Osteocyte (in vitro differentiated cells): ENCODE measurements around the gene NCOA7. TPM values are rescaled to one million over a fixed set of nuclear protein-coding genes. Genes with fewer than 3 reads are reported as not detected.
A peak's percentile ranks its signal among the peaks of the same experiment; 100 is the strongest.

ENCODE experiments used
- DNase-seq: peaks from one replicate; pipeline ENCODE4 v3.0.0; 2021; ENCODE audit warnings: mixed read lengths; ENCODE audit not compliant: unreplicated experiment; ENCODE audit errors: extremely low spot score
- H3K27ac Mint-ChIP-seq: one replicate; pipeline ENCODE4 v1.8.0; 2021; ENCODE audit warnings: mild to moderate bottlenecking, mixed read lengths; ENCODE audit not compliant: unreplicated experiment
- H3K27me3 Mint-ChIP-seq: one replicate; pipeline ENCODE4 v1.8.0; 2021; ENCODE audit warnings: mixed read lengths; ENCODE audit not compliant: unreplicated experiment
- H3K36me3 Mint-ChIP-seq: one replicate; pipeline ENCODE4 v1.8.0; 2021; ENCODE audit warnings: mixed read lengths; ENCODE audit not compliant: unreplicated experiment
- H3K4me1 Mint-ChIP-seq: one replicate; pipeline ENCODE4 v1.8.0; 2021; ENCODE audit warnings: mixed read lengths; ENCODE audit not compliant: unreplicated experiment
- H3K4me3 Mint-ChIP-seq: one replicate; pipeline ENCODE4 v1.8.0; 2021; ENCODE audit warnings: mild to moderate bottlenecking, moderate library complexity, mixed read lengths; ENCODE audit not compliant: unreplicated experiment
- H3K9me3 Mint-ChIP-seq: one replicate; pipeline ENCODE4 v1.8.0; 2021; ENCODE audit warnings: mixed read lengths; ENCODE audit not compliant: unreplicated experiment
- total RNA-seq: library from RNA; stranded (reverse); gene quantifications from 2 replicates; pipeline ENCODE4 v1.2.1, GENCODE V29; 2021
- TF ChIP-seq, protein P1 (sequence below): fragments of 200-600 bp; sonication (generic); IDR thresholded peaks from 2 replicates; pipeline ENCODE4 v1.5.0; 2021; ENCODE audit warnings: antibody characterized with exemption, mild to moderate bottlenecking, moderate library complexity

The NCOA7 gene
- total RNA-seq, 1 donor from 2014 or later, result 65.7 TPM

DNA sequence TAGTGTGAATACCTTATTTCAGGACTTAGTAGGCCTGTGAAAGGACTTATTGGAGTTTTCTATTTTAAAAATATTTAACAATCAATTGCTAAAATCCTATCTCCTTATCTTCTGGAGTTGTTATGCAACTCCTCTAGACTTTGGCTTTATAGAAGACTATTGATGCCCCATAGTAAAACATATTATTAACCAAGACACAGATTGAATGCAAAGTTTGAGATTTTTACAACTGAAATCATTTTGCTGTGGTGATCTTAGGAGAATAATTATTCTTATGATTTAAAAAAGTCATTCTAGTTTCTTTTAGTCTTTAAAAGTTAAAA lies 36.9 kb upstream of the NCOA7 start:
- H3K36me3 Mint-ChIP-seq, result peaks cover 30% of the 10 kb centered on the region
- TF ChIP-seq, protein P1, sequence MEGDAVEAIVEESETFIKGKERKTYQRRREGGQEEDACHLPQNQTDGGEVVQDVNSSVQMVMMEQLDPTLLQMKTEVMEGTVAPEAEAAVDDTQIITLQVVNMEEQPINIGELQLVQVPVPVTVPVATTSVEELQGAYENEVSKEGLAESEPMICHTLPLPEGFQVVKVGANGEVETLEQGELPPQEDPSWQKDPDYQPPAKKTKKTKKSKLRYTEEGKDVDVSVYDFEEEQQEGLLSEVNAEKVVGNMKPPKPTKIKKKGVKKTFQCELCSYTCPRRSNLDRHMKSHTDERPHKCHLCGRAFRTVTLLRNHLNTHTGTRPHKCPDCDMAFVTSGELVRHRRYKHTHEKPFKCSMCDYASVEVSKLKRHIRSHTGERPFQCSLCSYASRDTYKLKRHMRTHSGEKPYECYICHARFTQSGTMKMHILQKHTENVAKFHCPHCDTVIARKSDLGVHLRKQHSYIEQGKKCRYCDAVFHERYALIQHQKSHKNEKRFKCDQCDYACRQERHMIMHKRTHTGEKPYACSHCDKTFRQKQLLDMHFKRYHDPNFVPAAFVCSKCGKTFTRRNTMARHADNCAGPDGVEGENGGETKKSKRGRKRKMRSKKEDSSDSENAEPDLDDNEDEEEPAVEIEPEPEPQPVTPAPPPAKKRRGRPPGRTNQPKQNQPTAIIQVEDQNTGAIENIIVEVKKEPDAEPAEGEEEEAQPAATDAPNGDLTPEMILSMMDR, result no peak
- H3K27ac Mint-ChIP-seq, result no peak overlapping the region
- peaks cover 52% of the 10 kb centered on the region for H3K4me1 Mint-ChIP-seq
- DNase-seq, result no peak
- H3K27me3 Mint-ChIP-seq, result no peaks in the 10 kb centered on the region
- H3K9me3 Mint-ChIP-seq, result no peaks in the 10 kb centered on the region
- H3K4me3 Mint-ChIP-seq, result no peak overlapping the region

DNA sequence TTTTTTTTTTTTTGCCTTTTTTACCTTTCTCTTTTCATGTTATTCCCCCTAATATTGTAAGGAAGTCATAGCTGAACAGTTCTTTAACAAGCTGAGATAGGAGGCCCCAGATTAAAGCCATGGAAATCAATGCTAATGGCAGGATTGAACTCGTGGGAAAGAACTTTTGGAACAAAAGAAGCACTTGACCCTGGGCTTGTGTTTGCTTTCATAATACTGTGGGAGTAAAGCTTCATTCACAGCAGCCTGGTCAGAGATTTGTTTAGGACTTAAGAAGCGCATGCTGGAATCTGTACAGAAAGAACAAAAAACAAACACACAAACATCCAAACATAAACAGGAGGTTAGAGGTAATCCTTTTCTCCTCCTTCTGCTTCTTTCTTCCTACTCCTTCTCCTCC lies 36.2 kb upstream of the NCOA7 start:
- Mint-ChIP-seq H3K4me1 (peaks cover 58% of the 10 kb centered on the region), H3K9me3 (no peaks in the 10 kb centered on the region), H3K27ac (no peak overlapping the region), H3K36me3 (peaks cover 37% of the 10 kb centered on the region), H3K4me3 (no peak overlapping the region), H3K27me3 (no peaks in the 10 kb centered on the region)
- TF ChIP-seq, protein P1, result no peak
- no peak for DNase-seq

DNA sequence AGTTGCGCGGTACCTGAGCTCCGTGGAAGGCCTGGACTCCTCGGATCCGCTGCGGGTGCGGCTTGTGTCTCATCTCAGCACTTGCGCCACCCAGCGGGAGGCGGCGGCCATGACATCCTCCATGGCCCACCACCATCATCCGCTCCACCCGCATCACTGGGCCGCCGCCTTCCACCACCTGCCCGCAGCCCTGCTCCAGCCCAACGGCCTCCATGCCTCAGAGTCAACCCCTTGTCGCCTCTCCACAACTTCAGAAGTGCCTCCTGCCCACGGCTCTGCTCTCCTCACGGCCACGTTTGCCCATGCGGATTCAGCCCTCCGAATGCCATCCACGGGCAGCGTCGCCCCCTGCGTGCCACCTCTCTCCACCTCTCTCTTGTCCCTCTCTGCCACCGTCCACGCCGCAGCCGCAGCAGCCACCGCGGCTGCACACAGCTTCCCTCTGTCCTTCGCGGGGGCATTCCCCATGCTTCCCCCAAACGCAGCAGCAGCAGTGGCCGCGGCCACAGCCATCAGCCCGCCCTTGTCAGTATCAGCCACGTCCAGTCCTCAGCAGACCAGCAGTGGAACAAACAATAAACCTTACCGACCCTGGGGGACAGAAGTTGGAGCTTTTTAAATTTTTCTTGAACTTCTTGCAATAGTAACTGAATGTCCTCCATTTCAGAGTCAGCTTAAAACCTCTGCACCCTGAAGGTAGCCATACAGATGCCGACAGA lies 31.4 kb upstream of the NCOA7 start:
- DNase-seq, result no peak
- Mint-ChIP-seq H3K27ac (no peak overlapping the region), H3K4me1 (peaks cover 38% of the 10 kb centered on the region), H3K9me3 (no peaks in the 10 kb centered on the region), H3K4me3 (no peak overlapping the region), H3K36me3 (peaks cover 35% of the 10 kb centered on the region), H3K27me3 (no peaks in the 10 kb centered on the region)
- TF ChIP-seq, protein P1, result peak; percentile 45

DNA sequence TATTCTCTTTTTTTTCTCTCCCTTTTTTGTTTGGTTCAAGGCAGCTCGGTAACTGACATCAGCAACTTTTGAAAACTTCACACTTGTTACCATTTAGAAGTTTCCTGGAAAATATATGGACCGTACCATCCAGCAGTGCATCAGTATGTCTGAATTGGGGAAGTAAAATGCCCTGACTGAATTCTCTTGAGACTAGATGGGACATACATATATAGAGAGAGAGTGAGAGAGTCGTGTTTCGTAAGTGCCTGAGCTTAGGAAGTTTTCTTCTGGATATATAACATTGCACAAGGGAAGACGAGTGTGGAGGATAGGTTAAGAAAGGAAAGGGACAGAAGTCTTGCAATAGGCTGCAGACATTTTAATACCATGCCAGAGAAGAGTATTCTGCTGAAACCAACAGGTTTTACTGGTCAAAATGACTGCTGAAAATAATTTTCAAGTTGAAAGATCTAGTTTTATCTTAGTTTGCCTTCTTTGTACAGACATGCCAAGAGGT lies 30.8 kb upstream of the NCOA7 start:
- Mint-ChIP-seq H3K4me3 (no peak overlapping the region), H3K27ac (no peak overlapping the region), H3K27me3 (no peaks in the 10 kb centered on the region), H3K9me3 (no peaks in the 10 kb centered on the region), H3K36me3 (peaks cover 28% of the 10 kb centered on the region), H3K4me1 (peaks cover 37% of the 10 kb centered on the region)
- TF ChIP-seq, protein P1, result no peak
- DNase-seq, result no peak

DNA sequence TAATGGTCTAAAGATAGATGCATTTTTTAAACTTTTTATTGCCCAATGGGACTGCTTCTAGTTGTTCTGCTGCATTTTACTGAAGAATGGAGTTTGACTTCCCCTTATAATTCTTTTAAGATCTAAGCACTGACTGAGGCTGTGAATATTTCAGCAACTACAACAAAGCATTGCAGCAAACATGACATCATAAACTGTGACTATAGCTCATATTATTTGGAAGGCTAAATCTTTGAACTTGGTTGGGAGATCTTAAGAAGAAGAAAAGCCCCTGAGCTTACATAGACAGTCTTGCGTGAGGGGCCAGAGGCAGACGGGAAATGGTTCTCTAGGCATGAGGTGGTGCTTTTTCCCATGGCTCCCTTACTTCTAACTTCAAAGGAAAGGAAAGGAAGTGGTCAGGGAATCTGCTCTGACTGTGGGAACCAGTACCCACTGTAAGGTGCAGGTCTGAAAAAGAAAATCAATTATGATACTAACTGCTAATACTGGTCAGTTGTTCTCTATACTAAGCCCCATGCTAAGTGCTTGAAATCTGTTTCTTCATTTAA lies 26.6 kb upstream of the NCOA7 start:
- peaks cover 22% of the 10 kb centered on the region for H3K36me3 Mint-ChIP-seq
- no peaks in the 10 kb centered on the region for H3K9me3 Mint-ChIP-seq
- H3K27ac Mint-ChIP-seq, result no peak overlapping the region
- H3K4me1 Mint-ChIP-seq, result peaks cover 44% of the 10 kb centered on the region
- TF ChIP-seq, protein P1, result no peak
- H3K4me3 Mint-ChIP-seq, result no peak overlapping the region
- no peak for DNase-seq
- no peaks in the 10 kb centered on the region for H3K27me3 Mint-ChIP-seq
